Ishikawa (cell line): ENCODE results near the gene NAV2.
A peak's percentile ranks its signal among the peaks of the same experiment; 100 is the strongest.

Experiments used
- CEBPB ChIP-seq: IDR thresholded peaks from 2 replicates; pipeline ENCODE4 v1.6.1; 2012
- CREB1 ChIP-seq: IDR thresholded peaks from 2 replicates; pipeline ENCODE4 v1.6.1; 2012; ENCODE audit warnings: low read depth
- EGR1 ChIP-seq: IDR thresholded peaks from 2 replicates; pipeline ENCODE4 v1.6.1; 2012
- EP300 ChIP-seq: IDR thresholded peaks from 2 replicates; pipeline ENCODE4 v1.6.1; 2012; ENCODE audit warnings: borderline replicate concordance
- FOXM1 ChIP-seq: IDR thresholded peaks from 2 replicates; pipeline ENCODE4 v1.6.1; 2012; ENCODE audit warnings: low read depth, borderline replicate concordance
- MAX ChIP-seq: IDR thresholded peaks from 2 replicates; pipeline ENCODE4 v1.6.1; 2012
- NFIC ChIP-seq: IDR thresholded peaks from 2 replicates; pipeline ENCODE4 v1.6.1; 2012
- RAD21 ChIP-seq: IDR thresholded peaks from 2 replicates; pipeline ENCODE4 v1.6.1; 2012; ENCODE audit warnings: low read depth
- TAF1 ChIP-seq: IDR thresholded peaks from 2 replicates; pipeline ENCODE4 v1.6.1; 2012; ENCODE audit warnings: low read depth, mild to moderate bottlenecking
- TCF12 ChIP-seq: IDR thresholded peaks from 2 replicates; pipeline ENCODE4 v1.6.1; 2012; ENCODE audit warnings: low read depth
- TEAD4 ChIP-seq: IDR thresholded peaks from 2 replicates; pipeline ENCODE4 v1.6.1; 2012
- YY1 ChIP-seq: IDR thresholded peaks from 2 replicates; pipeline ENCODE4 v1.6.1; 2012; ENCODE audit warnings: low read depth
- ZBTB7A ChIP-seq: IDR thresholded peaks from 2 replicates; pipeline ENCODE4 v1.6.1; 2012; ENCODE audit warnings: low read depth
- TF ChIP-seq, protein P1 (sequence below): IDR thresholded peaks from 2 replicates; pipeline ENCODE4 v1.6.1; 2012
- TF ChIP-seq, protein P2 (sequence below): IDR thresholded peaks from 2 replicates; pipeline ENCODE4 v1.6.1; 2012; ENCODE audit warnings: low read depth, mild to moderate bottlenecking

Gene NAV2

DNA sequence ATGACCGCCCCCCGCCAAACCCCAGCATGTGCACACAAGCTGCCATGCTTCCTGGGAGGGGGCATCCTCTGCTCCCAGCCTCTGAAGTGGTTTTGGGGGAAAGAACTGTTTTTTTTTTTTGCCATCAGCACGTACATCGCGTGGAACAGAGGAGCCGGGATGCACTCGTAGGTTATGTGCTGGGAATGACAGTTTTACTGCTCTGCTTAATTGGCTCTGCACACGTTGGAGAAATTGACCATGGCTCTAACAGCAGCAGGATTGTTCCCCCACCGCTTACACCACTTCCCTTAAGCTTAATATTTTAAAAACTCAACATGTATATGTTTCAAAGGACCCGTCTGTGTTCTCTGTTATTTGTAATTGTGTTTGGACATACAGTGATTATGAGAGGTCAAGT lies 175.2 kb downstream of the NAV2 start:
- no peak for TF ChIP-seq EGR1
- no peak for TF ChIP-seq EP300
- TF ChIP-seq, protein P1, sequence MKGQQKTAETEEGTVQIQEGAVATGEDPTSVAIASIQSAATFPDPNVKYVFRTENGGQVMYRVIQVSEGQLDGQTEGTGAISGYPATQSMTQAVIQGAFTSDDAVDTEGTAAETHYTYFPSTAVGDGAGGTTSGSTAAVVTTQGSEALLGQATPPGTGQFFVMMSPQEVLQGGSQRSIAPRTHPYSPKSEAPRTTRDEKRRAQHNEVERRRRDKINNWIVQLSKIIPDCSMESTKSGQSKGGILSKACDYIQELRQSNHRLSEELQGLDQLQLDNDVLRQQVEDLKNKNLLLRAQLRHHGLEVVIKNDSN = no peak
- TF ChIP-seq TAF1 = no peak
- no peak for TF ChIP-seq YY1
- no peak for TF ChIP-seq CREB1
- TF ChIP-seq TEAD4 = no peak
- TF ChIP-seq TCF12 = no peak
- TF ChIP-seq NFIC = no peak
- TF ChIP-seq RAD21 = no peak
- TF ChIP-seq MAX = no peak
- TF ChIP-seq, protein P2, sequence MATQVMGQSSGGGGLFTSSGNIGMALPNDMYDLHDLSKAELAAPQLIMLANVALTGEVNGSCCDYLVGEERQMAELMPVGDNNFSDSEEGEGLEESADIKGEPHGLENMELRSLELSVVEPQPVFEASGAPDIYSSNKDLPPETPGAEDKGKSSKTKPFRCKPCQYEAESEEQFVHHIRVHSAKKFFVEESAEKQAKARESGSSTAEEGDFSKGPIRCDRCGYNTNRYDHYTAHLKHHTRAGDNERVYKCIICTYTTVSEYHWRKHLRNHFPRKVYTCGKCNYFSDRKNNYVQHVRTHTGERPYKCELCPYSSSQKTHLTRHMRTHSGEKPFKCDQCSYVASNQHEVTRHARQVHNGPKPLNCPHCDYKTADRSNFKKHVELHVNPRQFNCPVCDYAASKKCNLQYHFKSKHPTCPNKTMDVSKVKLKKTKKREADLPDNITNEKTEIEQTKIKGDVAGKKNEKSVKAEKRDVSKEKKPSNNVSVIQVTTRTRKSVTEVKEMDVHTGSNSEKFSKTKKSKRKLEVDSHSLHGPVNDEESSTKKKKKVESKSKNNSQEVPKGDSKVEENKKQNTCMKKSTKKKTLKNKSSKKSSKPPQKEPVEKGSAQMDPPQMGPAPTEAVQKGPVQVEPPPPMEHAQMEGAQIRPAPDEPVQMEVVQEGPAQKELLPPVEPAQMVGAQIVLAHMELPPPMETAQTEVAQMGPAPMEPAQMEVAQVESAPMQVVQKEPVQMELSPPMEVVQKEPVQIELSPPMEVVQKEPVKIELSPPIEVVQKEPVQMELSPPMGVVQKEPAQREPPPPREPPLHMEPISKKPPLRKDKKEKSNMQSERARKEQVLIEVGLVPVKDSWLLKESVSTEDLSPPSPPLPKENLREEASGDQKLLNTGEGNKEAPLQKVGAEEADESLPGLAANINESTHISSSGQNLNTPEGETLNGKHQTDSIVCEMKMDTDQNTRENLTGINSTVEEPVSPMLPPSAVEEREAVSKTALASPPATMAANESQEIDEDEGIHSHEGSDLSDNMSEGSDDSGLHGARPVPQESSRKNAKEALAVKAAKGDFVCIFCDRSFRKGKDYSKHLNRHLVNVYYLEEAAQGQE = no peak

DNA sequence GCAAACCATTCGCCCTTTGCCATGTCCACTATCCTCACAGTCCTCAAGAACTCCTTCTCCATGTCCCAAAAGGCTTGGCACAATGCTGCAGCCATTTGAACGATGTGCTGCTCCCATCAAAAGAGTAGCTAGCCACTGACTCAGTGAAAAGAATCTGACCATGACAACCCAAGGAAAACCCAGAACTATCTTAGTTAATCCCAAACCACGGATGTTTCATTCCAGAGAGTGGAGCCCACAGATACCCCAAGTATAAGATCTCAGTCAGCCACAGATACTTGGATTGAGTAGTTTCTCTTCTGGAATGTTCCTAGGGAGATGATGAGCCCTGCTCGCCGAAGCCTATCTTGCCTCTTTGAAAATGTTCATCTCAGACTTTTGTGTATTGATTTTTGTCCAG lies 176.9 kb downstream of the NAV2 start:
- no peak for TF ChIP-seq MAX
- TF ChIP-seq CEBPB = no peak
- TF ChIP-seq, protein P2 = no peak
- TF ChIP-seq EP300 = no peak
- TF ChIP-seq ZBTB7A = no peak
- TF ChIP-seq FOXM1 = no peak
- TF ChIP-seq NFIC = no peak
- TF ChIP-seq RAD21 = no peak
- TF ChIP-seq YY1 = no peak
- no peak for TF ChIP-seq EGR1
- TF ChIP-seq TEAD4 = no peak
- no peak for TF ChIP-seq TCF12
- no peak for TF ChIP-seq CREB1
- no peak for TF ChIP-seq TAF1
- TF ChIP-seq, protein P1 = no peak

GRCh38 chr11:19890308-19890707 lies 177.7 kb downstream of the NAV2 start:
- no peak for TF ChIP-seq ZBTB7A
- no peak for TF ChIP-seq EP300
- TF ChIP-seq TEAD4 = peak; percentile 44; the same call in 1 of the 2 replicates
- TF ChIP-seq, protein P2 = no peak

- TF ChIP-seq MAX (no peak), TAF1 (no peak), FOXM1 (no peak), CEBPB (no peak), CREB1 (no peak), EP300 (no peak), EGR1 (no peak), RAD21 (no peak), TEAD4 (no peak), ZBTB7A (no peak), NFIC (no peak), YY1 (no peak), TCF12 (no peak)
- TF ChIP-seq, protein P2 = no peak
- TF ChIP-seq, protein P1 = no peak
These were observed 178.4 kb downstream of the NAV2 start for GRCh38 chr11:19891022-19891421.
